ENCODE data around the gene GCN1. TPM values are rescaled to one million over a fixed set of nuclear protein-coding genes. Genes with fewer than 3 reads are reported as not detected.

Gene GCN1
- total and polyA plus RNA-seq, 2 of the 8 experiments (the other 6 are each of a cell fraction or from before 2014, with no cell fraction given) = 61.4 to 133 TPM

GRCh38 chr12:120161852-120162251 is 32.7 kb downstream of the GCN1 start:
- Histone ChIP-seq H2BK120ac (replicated peaks; ENCODE audit: low read depth, low read length) (no peak overlapping the region), H4K8ac (ENCODE audit: extremely low read depth, insufficient read depth, low read length) (no peak overlapping the region), H3K4ac (replicated peaks; ENCODE audit: insufficient read length, low read depth, low read length) (no peak overlapping the region), H2BK20ac (ENCODE audit: low read length) (no peak overlapping the region), H2AFZ (ENCODE audit: low read length) (no peak overlapping the region), H3K4me2 (ENCODE audit: insufficient read depth in 1 of 2, low read depth in 2 of 2, low read length in 2 of 2) (no peak overlapping the region), H3K23ac (ENCODE audit: insufficient read length) (no peak overlapping the region), H4K5ac (ENCODE audit: insufficient read length, low read depth, low read length) (no peak overlapping the region), H4K20me1 (replicated peaks in 1 of 2; ENCODE audit: control insufficient read depth in 1 of 2, insufficient read depth in 2 of 2, low read length in 2 of 2) (peaks cover 4 to 14% of the 10 kb centered on the region in 2 experiments), H3K9ac (replicated peaks in 1 of 4; ENCODE audit: extremely low read depth in 1 of 4, low read depth in 3 of 4, low read length in 3 of 4) (no peak overlapping the region), H2BK15ac (ENCODE audit: low read length) (no peak overlapping the region), H3K4me1 (replicated peaks in 1 of 4; ENCODE audit: control insufficient read depth in 3 of 4, insufficient read depth in 4 of 4, low read length in 3 of 4) (no peaks in the 10 kb centered on the region), H3K27ac (ENCODE audit: low read depth, low read length) (no peak overlapping the region), H3K9me3 (ENCODE audit: insufficient read depth in 2 of 2, low read depth in 1 of 2, low read length in 1 of 2) (no peaks in the 10 kb centered on the region), H2BK12ac (ENCODE audit: low read depth, low read length) (no peak overlapping the region), H3K18ac (ENCODE audit: extremely low read depth, low read length) (no peak overlapping the region), H3K56ac (replicated peaks; ENCODE audit: insufficient read length, low read depth, low read length) (no peak overlapping the region), H4K91ac (replicated peaks; ENCODE audit: insufficient read length, low read length) (no peak overlapping the region), H2AK5ac (ENCODE audit: low read depth, low read length) (no peak overlapping the region), H3K79me2 (ENCODE audit: control insufficient read depth in 1 of 2, insufficient read depth in 2 of 2, low read length in 2 of 2) (no peaks in the 10 kb centered on the region), H2BK5ac (ENCODE audit: low read depth, low read length) (no peak overlapping the region), H3K79me1 (ENCODE audit: low read depth, low read length) (peaks cover 2% of the 10 kb centered on the region; the same call in 1 of the 2 replicates), H3K23me2 (ENCODE audit: low read depth, low read length) (no peaks in the 10 kb centered on the region), H3K27me3 (replicated peaks in 1 of 4; ENCODE audit: control insufficient read depth in 3 of 4, extremely low read depth in 1 of 4, insufficient read depth in 3 of 4, low read length in 3 of 4) (no peaks in the 10 kb centered on the region), H3K14ac (ENCODE audit: insufficient read length) (no peak overlapping the region), H3K4me3 (ENCODE audit: extremely low read depth in 1 of 4, insufficient read depth in 2 of 4, low read depth in 3 of 4, low read length in 4 of 4) (no peak overlapping the region), H3K36me3 (ENCODE audit: control insufficient read depth in 2 of 4, insufficient read depth in 4 of 4, low read length in 3 of 4) (peaks cover 52 to 84% (median 68%) of the 10 kb centered on the region in 4 experiments)
- DNase-seq (ENCODE audit: low read depth in 1 of 2, low spot score in 2 of 2) (no peak), FAIRE-seq (no peak)
- ChIA-PET CTCF (ENCODE audit: partially characterized antibody) (interaction anchor here (0.6 to 1.4 kb wide), 4 partner anchors 11 to 75 kb away, joined by 3 to 5 read pairs (median 3); no protein-coding TSS in a partner anchor), POLR2A (ENCODE audit: partially characterized antibody) (interaction anchor here (1.0 to 11.2 kb wide), 11 partner anchors 8 to 45 kb away, joined by 3 to 82 read pairs (median 8); partner anchors contain the start of genes RAB35 and RPLP0)
- TF ChIP-seq YY1 (IDR thresholded peaks at IDR 0.05; ENCODE audit: low read depth, low read length) (no peak), POLR2A (IDR thresholded peaks at IDR 0.05; ENCODE audit: control extremely low read depth in 1 of 2, low read depth in 2 of 2, low read length in 2 of 2) (no peak), SP1 (IDR thresholded peaks at IDR 0.05; ENCODE audit: low read depth, low read length) (no peak), GTF2F1 (IDR thresholded peaks at IDR 0.05; ENCODE audit: borderline replicate concordance, low read depth, low read length) (no peak)
- WGBS, 2 experiments (ENCODE audit: extremely low coverage in 1 of 2, insufficient coverage in 1 of 2, insufficient read length in 1 of 2, insufficient replicate concordance in 2 of 2, low coverage in 1 of 2, low lambda C conversion rate in 2 of 2, missing lambda C conversion rate in 1 of 2) = 90% methylated on average over 11 of the region's 11 CpGs; no CpG with 5 or more reads in 1 of the 2 experiments

Measured in H1 (cell line).